ENCODE measurements around the gene PITPNC1.

GRCh38 chr17:67471118-67471517 lies 94.0 kb downstream of the PITPNC1 start:
- TF ChIP-seq ZNF207 (IDR thresholded peaks at IDR 0.05; ENCODE audit: borderline replicate concordance) (no peak), RELA (CRISPR knock-in tag; IDR thresholded peaks at IDR 0.05) (no peak), CTCF (CRISPR knock-in tag; IDR thresholded peaks at IDR 0.05) (no peak), POLR2AphosphoS5 (IDR thresholded peaks at IDR 0.05; ENCODE audit: low read depth, low read length) (no peak), ZNF121 (CRISPR knock-in tag; IDR thresholded peaks at IDR 0.05) (no peak), KDM5A (IDR thresholded peaks at IDR 0.05; ENCODE audit: borderline replicate concordance, low read length) (no peak), SP1 (IDR thresholded peaks at IDR 0.05) (no peak), SP1 (CRISPR knock-in tag; IDR thresholded peaks at IDR 0.05) (no peak), LCORL (IDR thresholded peaks at IDR 0.05) (no peak), LCORL (CRISPR knock-in tag; IDR thresholded peaks at IDR 0.05) (no peak), FOXJ3 (CRISPR knock-in tag; IDR thresholded peaks at IDR 0.05; ENCODE audit: borderline replicate concordance) (no peak), FOXK2 (IDR thresholded peaks at IDR 0.05) (no peak)
